Body of pancreas (tissue), 4 donors: ENCODE results near the gene TBX21.

Experiments
- POLR2A ChIP-seq, 3 donors: fragments of 450-650 bp; IDR thresholded peaks; one replicate each; pipeline ENCODE4 v1.6.1; 2016; ENCODE audit warnings: antibody characterized with exemption in 3 of 3, mild to moderate bottlenecking in 2 of 3
- TF ChIP-seq, protein P1 (sequence below), 7 experiments: fragments of 450-650 bp in 4 of 7; fragments of 200-600 bp in 3 of 7; sonication (generic) in 3 of 7; IDR thresholded peaks; one replicate each; pipeline ENCODE4 v1.5.1; 2016 to 2019; ENCODE audit warnings: antibody characterized with exemption in 7 of 7

GRCh38 chr17:47707884-47708283 is 25.2 kb upstream of the TBX21 start:
- TF ChIP-seq, protein P1, sequence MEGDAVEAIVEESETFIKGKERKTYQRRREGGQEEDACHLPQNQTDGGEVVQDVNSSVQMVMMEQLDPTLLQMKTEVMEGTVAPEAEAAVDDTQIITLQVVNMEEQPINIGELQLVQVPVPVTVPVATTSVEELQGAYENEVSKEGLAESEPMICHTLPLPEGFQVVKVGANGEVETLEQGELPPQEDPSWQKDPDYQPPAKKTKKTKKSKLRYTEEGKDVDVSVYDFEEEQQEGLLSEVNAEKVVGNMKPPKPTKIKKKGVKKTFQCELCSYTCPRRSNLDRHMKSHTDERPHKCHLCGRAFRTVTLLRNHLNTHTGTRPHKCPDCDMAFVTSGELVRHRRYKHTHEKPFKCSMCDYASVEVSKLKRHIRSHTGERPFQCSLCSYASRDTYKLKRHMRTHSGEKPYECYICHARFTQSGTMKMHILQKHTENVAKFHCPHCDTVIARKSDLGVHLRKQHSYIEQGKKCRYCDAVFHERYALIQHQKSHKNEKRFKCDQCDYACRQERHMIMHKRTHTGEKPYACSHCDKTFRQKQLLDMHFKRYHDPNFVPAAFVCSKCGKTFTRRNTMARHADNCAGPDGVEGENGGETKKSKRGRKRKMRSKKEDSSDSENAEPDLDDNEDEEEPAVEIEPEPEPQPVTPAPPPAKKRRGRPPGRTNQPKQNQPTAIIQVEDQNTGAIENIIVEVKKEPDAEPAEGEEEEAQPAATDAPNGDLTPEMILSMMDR (IDR thresholded peaks at IDR 0.05) = no peak
- no peak for TF ChIP-seq POLR2A (IDR thresholded peaks at IDR 0.05)
